GM12878 (cell line): ENCODE results near the gene EFNA4.
A peak's percentile ranks its signal among the peaks of the same experiment; 100 is the strongest.

Experiments
- BRCA1 ChIP-seq: IDR thresholded peaks from 2 replicates; pipeline ENCODE4 v1.6.1; 2011; ENCODE audit warnings: low read depth, low read length, improper control_type of control experiment
- CHD2 ChIP-seq: IDR thresholded peaks from 2 replicates; pipeline ENCODE4 v1.6.1; 2011; ENCODE audit warnings: low read depth, low read length, improper control_type of control experiment, borderline replicate concordance
- CTCF ChIP-seq, 3 experiments: IDR thresholded peaks in 2 of 3; conservative IDR thresholded peaks in 1 of 3; 2 replicates each; pipeline ENCODE4 v1.5.1; 2011; ENCODE audit warnings: low read depth in 3 of 3, low read length in 3 of 3, mild to moderate bottlenecking in 3 of 3, control low read depth in 2 of 3, moderate library complexity in 2 of 3, inconsistent platforms in 1 of 3, mixed read lengths in 1 of 3; ENCODE audit not compliant: control insufficient read depth in 2 of 3, insufficient read depth in 1 of 3; ENCODE audit errors: extremely low read depth in 1 of 3
- GABPA ChIP-seq: IDR thresholded peaks from 2 replicates; pipeline ENCODE4 v1.6.1; 2014; ENCODE audit warnings: antibody characterized with exemption, low read depth, mild to moderate bottlenecking, inconsistent platforms
- MAX ChIP-seq: IDR thresholded peaks from 2 replicates; pipeline ENCODE4 v1.6.1; 2012; ENCODE audit warnings: low read depth, low read length, improper control_type of control experiment
- POLR2AphosphoS5 ChIP-seq: IDR thresholded peaks from 2 replicates; pipeline ENCODE4 v1.6.1; 2011; ENCODE audit warnings: mild to moderate bottlenecking, low read length, inconsistent platforms
- REST ChIP-seq: IDR thresholded peaks from 2 replicates; pipeline ENCODE4 v1.6.1; 2012; ENCODE audit warnings: mild to moderate bottlenecking, low read depth, low read length
- SRF ChIP-seq, 2 experiments: IDR thresholded peaks; 2 replicates each; pipeline ENCODE4 v1.6.1; 2011; ENCODE audit warnings: low read depth in 2 of 2, low read length in 2 of 2, mild to moderate bottlenecking in 1 of 2, moderate library complexity in 1 of 2
- TAF1 ChIP-seq: IDR thresholded peaks from 2 replicates; pipeline ENCODE4 v1.6.1; 2011; ENCODE audit warnings: mild to moderate bottlenecking, low read depth, low read length, borderline replicate concordance
- ZBTB11 ChIP-seq: fragments of 450-650 bp; formaldehyde crosslinking; IDR thresholded peaks from 2 replicates; pipeline ENCODE4 v1.5.0; 2022; ENCODE audit warnings: mild to moderate bottlenecking, missing genetic modification characterization
- ZZZ3 ChIP-seq: IDR thresholded peaks from 2 replicates; pipeline ENCODE4 v1.6.1; 2011; ENCODE audit warnings: low read depth; ENCODE audit not compliant: control insufficient read depth, insufficient read length

- TF ChIP-seq GABPA (no peak), CHD2 (no peak), CTCF (IDR thresholded peaks at IDR 0.05 in 2 of 3, conservative IDR thresholded peaks at IDR 0.05 in 1 of 3; ENCODE audit: control insufficient read depth in 2 of 3, extremely low read depth in 1 of 3, insufficient read depth in 1 of 3, low read depth in 3 of 3, low read length in 3 of 3) (no peak), TAF1 (no peak), SRF (IDR thresholded peaks at IDR 0.05; ENCODE audit: low read depth in 2 of 2, low read length in 2 of 2) (peak in 1 of 2 experiments; percentile 33; a peak in 1 of 4 replicates), BRCA1 (no peak), ZBTB11 (no peak), MAX (no peak), POLR2AphosphoS5 (no peak), ZZZ3 (no peak), REST (no peak)
Measured at GRCh38 chr1:155017946-155018316, 45.6 kb upstream of the EFNA4 start.
